Testis (tissue), 5 donors: ENCODE results near the gene SPATA24. TPM values are rescaled to one million over a fixed set of nuclear protein-coding genes. Genes with fewer than 3 reads are reported as not detected.

Experiments
- DNase-seq: peaks from one replicate; pipeline ENCODE4 v3.0.0-alpha.2; 2019
- H3K27ac ChIP-seq, 2 donors: fragments of 200-600 bp; sonication (generic); one replicate each; pipeline ENCODE4 v1.5.1; 2019
- H3K27me3 ChIP-seq: fragments of 200-600 bp; sonication (generic); one replicate; pipeline ENCODE4 v1.5.1; 2019
- H3K36me3 ChIP-seq: fragments of 200-600 bp; sonication (generic); one replicate; pipeline ENCODE4 v1.5.1; 2017; ENCODE audit warnings: low read depth; ENCODE audit errors: missing control alignments
- H3K4me1 ChIP-seq: fragments of 200-600 bp; sonication (generic); one replicate; pipeline ENCODE4 v1.5.1; 2019
- H3K4me3 ChIP-seq, 2 donors: fragments of 200-600 bp; sonication (generic); one replicate each; pipeline ENCODE4 v1.5.1; 2017 to 2019
- H3K9me3 ChIP-seq: fragments of 200-600 bp; sonication (generic); one replicate; pipeline ENCODE4 v1.5.1; 2017
- POLR2A ChIP-seq: fragments of 450-650 bp; IDR thresholded peaks from one replicate; pipeline ENCODE4 v1.6.1; 2017; ENCODE audit warnings: antibody characterized with exemption, mild to moderate bottlenecking, moderate library complexity
- WGBS, 2 donors: methylation state at CpG; one replicate each; pipeline ENCODE4 v1.1.5; 2018; 5-methylcytosine and 5-hydroxymethylcytosine counted together
- intact Hi-C: fragments of 100-400 bp; cut with DNase I; formaldehyde crosslinking; loops from one replicate; pipeline ENCODE4 v1.15.1; 2023; ENCODE audit warnings: low total_unique reads
- long read RNA-seq, 2 donors: transcript quantifications; one replicate each; lab custom pipeline, GENCODE V29; 2026
- polyA plus RNA-seq: library from polyadenylated mRNA; stranded (reverse); fragments of 350-450 nt; fragmentation: Illumina TruSeq; extraction: RNeasy Lipid Tissue Mini Kit (QIAGEN cat#74804); gene quantifications from one replicate; pipeline ENCODE4 v1.2.3, GENCODE V29; 2014; ENCODE audit warnings: low read depth, low replicate concordance; ENCODE audit not compliant: insufficient read depth
- total RNA-seq, 2 donors: library from RNA; depleted of rRNA; stranded (reverse); fragments of >200 nt; gene quantifications; one replicate each; pipeline ENCODE4 v1.2.3, GENCODE V29; 2016
- TF ChIP-seq, protein P1 (sequence below), 3 experiments: fragments of 450-650 bp in 2 of 3; fragments of 200-600 bp in 1 of 3; sonication (generic) in 1 of 3; IDR thresholded peaks; one replicate each; pipeline ENCODE4 v1.5.1; 2016 to 2019; ENCODE audit warnings: antibody characterized with exemption in 3 of 3, mild to moderate bottlenecking in 2 of 3, moderate library complexity in 1 of 3

SPATA24 gene, protein sequence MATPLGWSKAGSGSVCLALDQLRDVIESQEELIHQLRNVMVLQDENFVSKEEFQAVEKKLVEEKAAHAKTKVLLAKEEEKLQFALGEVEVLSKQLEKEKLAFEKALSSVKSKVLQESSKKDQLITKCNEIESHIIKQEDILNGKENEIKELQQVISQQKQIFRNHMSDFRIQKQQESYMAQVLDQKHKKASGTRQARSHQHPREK
- total RNA-seq (10 to 100 TPM; 45.2 to 94.6 TPM), polyA plus RNA-seq (185 TPM)
- long read RNA-seq, donor 1, partial matches to known transcripts = 0 of 2 reads
- long read RNA-seq, donor 1, other reads (novel, unspliced or antisense) = 0 of 2 reads
- long read RNA-seq, donor 2, partial matches to known transcripts = 0 of 2 reads
- long read RNA-seq, donor 2, other reads (novel, unspliced or antisense) = 0 of 2 reads

DNA sequence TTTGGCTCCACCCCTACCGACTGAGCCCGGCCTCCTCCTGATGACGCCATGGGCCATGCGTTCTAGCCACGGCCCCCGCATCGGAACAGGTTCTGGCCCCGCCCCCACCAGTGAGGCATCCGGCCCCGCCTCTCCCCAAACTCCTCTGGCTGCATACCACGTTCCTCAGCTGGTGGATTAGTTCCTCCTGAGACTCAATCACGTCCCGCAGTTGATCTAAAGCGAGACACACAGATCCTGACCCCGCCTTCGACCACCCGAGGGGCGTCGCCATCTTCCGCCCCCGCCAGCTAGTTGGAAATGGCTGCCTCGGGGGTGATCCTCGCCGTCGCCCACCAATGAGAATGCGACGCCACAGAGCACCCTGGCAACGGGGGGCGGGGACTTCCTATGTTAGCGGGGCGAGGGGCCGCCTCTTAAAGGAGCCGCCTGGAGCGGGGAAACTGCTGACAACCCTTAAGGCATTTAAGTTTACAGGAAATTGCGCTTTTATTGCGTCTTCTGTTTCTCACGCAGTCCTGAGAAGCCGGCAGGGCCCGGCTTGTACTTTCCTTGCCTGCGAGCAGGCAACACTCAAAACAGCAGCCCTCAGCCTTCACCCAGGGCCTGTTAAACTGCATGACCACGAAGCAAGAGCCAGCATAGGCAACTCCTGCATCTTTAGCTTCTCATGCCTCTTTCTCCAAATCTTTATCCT lies at the start of gene SPATA24:
TSS of gene SPATA24 (minus strand) at position 303 of the 697 bp plus-strand sequence. CDS start at position 274, 29 bp downstream.
- Histone ChIP-seq H3K9me3 (no peaks in the 10 kb centered on the region), H3K4me1 (no peaks in the 10 kb centered on the region), H3K36me3 (no peaks in the 10 kb centered on the region), H3K27ac (peak within 1 kb of the TSS; percentile 92 to 97), H3K4me3 (peak within 1 kb of the TSS; percentile 57 to 65), H3K27me3 (no peaks in the 10 kb centered on the region)
- intact Hi-C loops = no loop called here
- peak; percentile 99 for DNase-seq
- 1 to 3% methylated on average over 15 to 41 of the region's 41 CpGs for WGBS, 2 donors
- no peak for TF ChIP-seq POLR2A
- TF ChIP-seq, protein P1, sequence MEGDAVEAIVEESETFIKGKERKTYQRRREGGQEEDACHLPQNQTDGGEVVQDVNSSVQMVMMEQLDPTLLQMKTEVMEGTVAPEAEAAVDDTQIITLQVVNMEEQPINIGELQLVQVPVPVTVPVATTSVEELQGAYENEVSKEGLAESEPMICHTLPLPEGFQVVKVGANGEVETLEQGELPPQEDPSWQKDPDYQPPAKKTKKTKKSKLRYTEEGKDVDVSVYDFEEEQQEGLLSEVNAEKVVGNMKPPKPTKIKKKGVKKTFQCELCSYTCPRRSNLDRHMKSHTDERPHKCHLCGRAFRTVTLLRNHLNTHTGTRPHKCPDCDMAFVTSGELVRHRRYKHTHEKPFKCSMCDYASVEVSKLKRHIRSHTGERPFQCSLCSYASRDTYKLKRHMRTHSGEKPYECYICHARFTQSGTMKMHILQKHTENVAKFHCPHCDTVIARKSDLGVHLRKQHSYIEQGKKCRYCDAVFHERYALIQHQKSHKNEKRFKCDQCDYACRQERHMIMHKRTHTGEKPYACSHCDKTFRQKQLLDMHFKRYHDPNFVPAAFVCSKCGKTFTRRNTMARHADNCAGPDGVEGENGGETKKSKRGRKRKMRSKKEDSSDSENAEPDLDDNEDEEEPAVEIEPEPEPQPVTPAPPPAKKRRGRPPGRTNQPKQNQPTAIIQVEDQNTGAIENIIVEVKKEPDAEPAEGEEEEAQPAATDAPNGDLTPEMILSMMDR (IDR thresholded peaks at IDR 0.05) = no peak

DNA sequence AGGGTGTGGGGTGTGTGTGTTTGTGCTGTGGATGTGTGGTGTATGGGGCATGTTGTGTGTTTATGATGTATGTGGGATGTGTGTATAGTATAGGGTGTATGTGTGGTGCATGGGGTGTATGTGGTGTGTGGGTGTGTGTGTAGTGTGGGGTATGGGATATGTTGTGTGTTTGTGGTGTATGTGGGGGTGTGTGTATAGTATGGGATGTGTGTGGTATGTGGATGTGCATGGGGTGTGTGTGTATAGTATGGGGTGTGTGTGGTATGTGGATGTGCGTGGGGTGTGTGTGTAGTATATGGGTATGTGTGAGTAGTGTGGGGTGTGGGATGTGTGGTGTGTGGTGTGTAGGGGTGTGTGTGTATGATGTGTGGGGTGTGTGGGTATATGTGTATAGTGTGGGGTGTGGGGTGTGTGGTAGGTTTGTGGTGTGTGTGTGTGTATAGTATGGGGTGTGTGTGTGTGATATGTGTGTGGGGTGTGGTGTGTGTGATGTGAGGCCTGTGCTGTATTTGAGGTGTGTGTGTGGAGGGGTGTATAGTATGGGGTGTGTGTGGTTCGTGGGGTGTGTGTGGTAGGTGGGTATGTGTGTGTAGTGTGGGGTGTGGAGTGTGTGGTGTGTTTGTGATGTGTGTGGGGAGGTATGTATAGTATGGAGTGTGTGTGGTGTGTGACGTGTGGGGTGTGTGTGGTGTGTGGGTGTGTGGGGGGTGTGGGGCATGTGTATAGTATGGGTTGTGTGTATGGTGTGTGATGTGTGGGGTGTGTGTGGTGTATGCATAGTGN lies 48.2 kb upstream of the SPATA24 start:
- TF ChIP-seq, protein P1 (IDR thresholded peaks at IDR 0.05) = no peak
- TF ChIP-seq POLR2A = no peak
- DNase-seq = no peak
- Histone ChIP-seq H3K27me3 (no peaks in the 10 kb centered on the region), H3K4me1 (no peaks in the 10 kb centered on the region), H3K4me3 (no peak overlapping the region), H3K27ac (no peak overlapping the region), H3K9me3 (no peaks in the 10 kb centered on the region), H3K36me3 (no peaks in the 10 kb centered on the region)
- intact Hi-C loops = no loop called here
- WGBS, 2 donors = 75 to 84% methylated on average over 3 of the region's 3 CpGs

DNA sequence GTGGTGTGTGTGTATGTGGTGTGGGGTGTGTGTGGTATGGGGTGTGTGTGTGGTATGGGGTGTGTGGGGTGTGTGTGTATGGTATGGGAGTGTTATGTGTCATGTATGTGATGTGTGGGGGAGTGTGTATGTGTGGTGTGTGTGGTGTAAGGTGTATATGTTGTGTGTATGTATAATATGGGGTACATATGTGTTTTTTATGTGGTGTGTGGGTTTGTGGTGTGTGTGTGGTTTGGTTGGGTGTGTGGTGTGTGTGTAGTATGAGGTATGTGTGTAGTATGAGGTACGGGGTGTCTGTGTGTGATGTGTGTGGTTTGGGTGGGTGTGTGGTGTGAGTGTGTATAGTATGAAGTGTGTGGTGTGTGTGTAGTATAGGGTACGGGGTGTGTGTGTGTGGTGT lies 47.3 kb upstream of the SPATA24 start:
- DNase-seq = no peak
- no peaks in the 10 kb centered on the region for H3K9me3 ChIP-seq
- TF ChIP-seq POLR2A = no peak
- TF ChIP-seq, protein P1 (IDR thresholded peaks at IDR 0.05) = no peak
- intact Hi-C loops = no loop called here
- H3K36me3 ChIP-seq = no peaks in the 10 kb centered on the region
- no peaks in the 10 kb centered on the region for H3K4me1 ChIP-seq
- H3K4me3 ChIP-seq = no peak overlapping the region
- no peak overlapping the region for H3K27ac ChIP-seq
- 91 to 96% methylated on average over 2 of the region's 2 CpGs for WGBS, 2 donors
- no peaks in the 10 kb centered on the region for H3K27me3 ChIP-seq

DNA sequence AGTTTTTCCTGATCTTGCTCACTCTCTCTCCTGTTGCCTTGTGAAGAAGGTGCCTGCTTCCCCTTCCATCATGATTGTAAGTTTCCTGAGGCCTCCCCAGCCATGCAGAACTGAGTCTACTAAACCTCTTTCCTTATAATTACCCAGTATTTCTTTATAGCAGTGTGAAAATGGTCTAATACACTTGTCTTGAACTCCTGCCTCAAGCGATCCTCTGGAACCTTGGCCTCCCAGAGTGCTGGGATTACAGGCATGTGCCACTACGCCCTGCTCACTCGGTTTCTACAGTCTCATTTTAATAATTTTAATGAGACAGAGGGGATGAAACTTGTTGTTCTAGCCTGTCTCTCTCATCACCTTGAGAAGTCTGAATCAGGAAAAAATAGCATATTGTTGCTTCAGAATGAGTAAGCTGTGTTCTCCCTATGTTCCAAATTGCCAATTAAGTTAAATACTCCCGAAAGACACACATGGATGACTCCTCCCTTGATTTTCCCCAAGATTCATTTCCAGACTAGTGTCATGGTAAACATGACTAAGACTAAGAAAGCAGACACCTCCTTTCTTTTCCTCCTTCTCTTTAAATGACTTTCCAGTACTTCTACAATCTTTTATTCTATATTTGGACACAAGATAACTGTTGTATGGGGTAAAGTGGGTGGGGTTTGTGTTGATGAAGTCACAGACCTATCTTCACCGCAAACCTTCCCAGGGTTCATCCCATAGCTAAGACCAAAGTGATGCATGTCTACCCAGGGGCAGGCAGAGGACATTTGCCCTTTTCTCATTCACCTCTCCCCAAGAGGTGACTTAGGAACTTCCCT lies 43.3 kb upstream of the SPATA24 start:
- Histone ChIP-seq H3K27ac (no peak overlapping the region), H3K27me3 (no peaks in the 10 kb centered on the region), H3K36me3 (no peaks in the 10 kb centered on the region), H3K9me3 (no peaks in the 10 kb centered on the region), H3K4me3 (no peak overlapping the region), H3K4me1 (no peaks in the 10 kb centered on the region)
- TF ChIP-seq, protein P1 (IDR thresholded peaks at IDR 0.05) = no peak
- TF ChIP-seq POLR2A = no peak
- 84 to 85% methylated on average over 5 of the region's 5 CpGs for WGBS, 2 donors
- DNase-seq = no peak
- intact Hi-C loops = no loop called here
